Uterus (tissue), 4 donors: Measurements from ENCODE around the gene MSS51. TPM values are rescaled to one million over a fixed set of nuclear protein-coding genes. Genes with fewer than 3 reads are reported as not detected.

ENCODE experiments used
- DNase-seq, 2 donors: peaks; one replicate each; pipeline ENCODE4 v3.0.0-alpha.2; 2019 to 2020
- H3K27ac ChIP-seq, 2 donors: fragments of 200-600 bp; sonication (generic); 1 replicate in 1 of 2; 2 replicates in 1 of 2; pipeline ENCODE4 v1.5.1; 2016 to 2018
- H3K27me3 ChIP-seq, 2 donors: fragments of 200-600 bp; sonication (generic); one replicate each; pipeline ENCODE4 v1.5.1; 2018 to 2019; ENCODE audit warnings: control low read depth in 1 of 2
- H3K36me3 ChIP-seq, 2 donors: fragments of 200-600 bp; sonication (generic); one replicate each; pipeline ENCODE4 v1.5.1; 2019; ENCODE audit warnings: control low read depth in 1 of 2
- H3K4me1 ChIP-seq, 2 donors: fragments of 200-600 bp; sonication (generic); one replicate each; pipeline ENCODE4 v1.5.1; 2018 to 2019; ENCODE audit warnings: control low read depth in 1 of 2
- H3K4me3 ChIP-seq, 2 donors: fragments of 200-600 bp; sonication (generic); 1 replicate in 1 of 2; 2 replicates in 1 of 2; pipeline ENCODE4 v1.5.1; 2018 to 2019; ENCODE audit warnings: mild to moderate bottlenecking in 1 of 2
- H3K9me3 ChIP-seq, 2 donors: fragments of 200-600 bp; sonication (generic); one replicate each; pipeline ENCODE4 v1.5.1; 2019; ENCODE audit warnings: control low read depth in 1 of 2
- POLR2A ChIP-seq, 2 donors: fragments of 450-650 bp; IDR thresholded peaks; one replicate each; pipeline ENCODE4 v1.6.1; 2016; ENCODE audit warnings: antibody characterized with exemption in 2 of 2, mild to moderate bottlenecking in 1 of 2, moderate library complexity in 1 of 2
- intact Hi-C: fragments of 100-400 bp; cut with DNase I; formaldehyde crosslinking; loops from one replicate; pipeline ENCODE4 v1.15.1; 2023; ENCODE audit warnings: low total_unique reads
- total RNA-seq, 4 donors: library from RNA; depleted of rRNA in 3 of 4; stranded (reverse); fragments of >200 nt in 3 of 4; gene quantifications; one replicate each; pipeline versions ENCODE4 v1.1.0 to v1.2.4, GENCODE V29; 2014 to 2023
- TF ChIP-seq, protein P1 (sequence below), 4 experiments: fragments of 200-600 bp in 2 of 4; fragments of 450-650 bp in 2 of 4; sonication (generic) in 2 of 4; IDR thresholded peaks; one replicate each; pipeline ENCODE4 v1.5.1; 2016 to 2019; ENCODE audit warnings: antibody characterized with exemption in 4 of 4, mild to moderate bottlenecking in 2 of 4, moderate library complexity in 1 of 4
- donor health status: DM: yes; HTN: yes; CAD: no.

MSS51 gene
- total RNA-seq, 4 donors from 2014 or later, result 0.51 to 7.3 (median 5.5) TPM; not detected in 1

DNA sequence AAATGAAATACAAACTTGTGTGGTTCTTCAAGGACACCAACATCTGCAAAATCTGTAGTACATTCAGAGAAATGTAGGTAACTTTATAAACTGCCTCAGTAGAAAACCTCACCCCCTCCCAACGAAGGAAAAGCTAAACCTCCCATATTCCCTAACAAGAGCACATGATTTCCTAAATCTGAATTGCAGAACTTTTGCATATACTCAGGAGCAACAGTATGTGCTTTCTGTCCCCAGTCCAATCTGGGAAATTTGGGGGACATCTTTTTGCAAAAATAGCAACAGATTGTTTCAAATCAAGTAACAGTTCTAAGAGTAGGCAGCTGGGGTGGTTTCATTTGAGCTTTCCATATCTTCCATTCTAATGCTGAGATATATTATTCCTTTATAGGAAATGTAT is 15.8 kb upstream of the MSS51 start:
- Histone ChIP-seq H3K4me3 (no peak overlapping the region), H3K4me1 (no peaks in the 10 kb centered on the region), H3K27me3 (no peaks in the 10 kb centered on the region), H3K36me3 (no peaks in the 10 kb centered on the region), H3K27ac (no peak overlapping the region), H3K9me3 (no peaks in the 10 kb centered on the region)
- TF ChIP-seq, protein P1, sequence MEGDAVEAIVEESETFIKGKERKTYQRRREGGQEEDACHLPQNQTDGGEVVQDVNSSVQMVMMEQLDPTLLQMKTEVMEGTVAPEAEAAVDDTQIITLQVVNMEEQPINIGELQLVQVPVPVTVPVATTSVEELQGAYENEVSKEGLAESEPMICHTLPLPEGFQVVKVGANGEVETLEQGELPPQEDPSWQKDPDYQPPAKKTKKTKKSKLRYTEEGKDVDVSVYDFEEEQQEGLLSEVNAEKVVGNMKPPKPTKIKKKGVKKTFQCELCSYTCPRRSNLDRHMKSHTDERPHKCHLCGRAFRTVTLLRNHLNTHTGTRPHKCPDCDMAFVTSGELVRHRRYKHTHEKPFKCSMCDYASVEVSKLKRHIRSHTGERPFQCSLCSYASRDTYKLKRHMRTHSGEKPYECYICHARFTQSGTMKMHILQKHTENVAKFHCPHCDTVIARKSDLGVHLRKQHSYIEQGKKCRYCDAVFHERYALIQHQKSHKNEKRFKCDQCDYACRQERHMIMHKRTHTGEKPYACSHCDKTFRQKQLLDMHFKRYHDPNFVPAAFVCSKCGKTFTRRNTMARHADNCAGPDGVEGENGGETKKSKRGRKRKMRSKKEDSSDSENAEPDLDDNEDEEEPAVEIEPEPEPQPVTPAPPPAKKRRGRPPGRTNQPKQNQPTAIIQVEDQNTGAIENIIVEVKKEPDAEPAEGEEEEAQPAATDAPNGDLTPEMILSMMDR (IDR thresholded peaks at IDR 0.05), result no peak
- no peak for TF ChIP-seq POLR2A (IDR thresholded peaks at IDR 0.05)
- DNase-seq, result no peak
- intact Hi-C loops, result no loop called here

GRCh38 chr10:73448384-73448783 is 15.0 kb upstream of the MSS51 start:
- intact Hi-C loops, result no loop called here
- H3K36me3 ChIP-seq, result no peaks in the 10 kb centered on the region
- TF ChIP-seq, protein P1 (IDR thresholded peaks at IDR 0.05), result no peak
- no peak for TF ChIP-seq POLR2A (IDR thresholded peaks at IDR 0.05)
- H3K9me3 ChIP-seq, result no peaks in the 10 kb centered on the region
- no peaks in the 10 kb centered on the region for H3K27me3 ChIP-seq
- H3K4me3 ChIP-seq, result no peak overlapping the region
- no peak overlapping the region for H3K27ac ChIP-seq
- no peak for DNase-seq
- H3K4me1 ChIP-seq, result no peaks in the 10 kb centered on the region

DNA sequence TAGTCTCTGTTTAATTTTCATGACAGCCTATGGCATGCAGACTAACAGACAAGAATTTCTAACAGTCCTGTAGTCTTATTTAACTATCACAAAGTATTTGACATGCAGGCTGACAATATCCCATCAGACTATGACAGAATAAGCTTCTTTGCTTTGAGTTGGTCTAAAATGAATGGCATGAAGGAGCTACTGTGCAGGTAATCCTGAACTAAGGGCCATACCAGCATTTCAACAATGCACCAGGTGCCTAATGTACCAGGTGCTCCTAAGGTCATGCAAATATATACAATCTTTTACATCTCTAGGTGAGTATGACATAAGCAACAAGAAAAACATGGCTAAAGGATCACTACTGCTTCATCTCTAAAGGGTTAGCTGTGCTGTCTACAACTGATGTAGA is 13.6 kb upstream of the MSS51 start:
- DNase-seq, result no peak
- TF ChIP-seq, protein P1 (IDR thresholded peaks at IDR 0.05), result no peak
- no peak for TF ChIP-seq POLR2A (IDR thresholded peaks at IDR 0.05)

GRCh38 chr10:73444457-73444856 is 11.1 kb upstream of the MSS51 start:
- no peak for TF ChIP-seq POLR2A (IDR thresholded peaks at IDR 0.05)
- TF ChIP-seq, protein P1 (IDR thresholded peaks at IDR 0.05), result no peak
- Histone ChIP-seq H3K27ac (no peak overlapping the region), H3K36me3 (no peaks in the 10 kb centered on the region), H3K4me1 (no peaks in the 10 kb centered on the region), H3K4me3 (no peak overlapping the region), H3K27me3 (no peaks in the 10 kb centered on the region), H3K9me3 (no peaks in the 10 kb centered on the region)
- DNase-seq, result no peak
- intact Hi-C loops, result no loop called here

More for the DNA sequence above, 13.6 kb upstream of the MSS51 start:
- Histone ChIP-seq H3K36me3 (no peaks in the 10 kb centered on the region), H3K4me1 (no peaks in the 10 kb centered on the region), H3K9me3 (no peaks in the 10 kb centered on the region), H3K4me3 (no peak overlapping the region), H3K27me3 (no peaks in the 10 kb centered on the region), H3K27ac (no peak overlapping the region)
- intact Hi-C loops, result no loop called here

DNA sequence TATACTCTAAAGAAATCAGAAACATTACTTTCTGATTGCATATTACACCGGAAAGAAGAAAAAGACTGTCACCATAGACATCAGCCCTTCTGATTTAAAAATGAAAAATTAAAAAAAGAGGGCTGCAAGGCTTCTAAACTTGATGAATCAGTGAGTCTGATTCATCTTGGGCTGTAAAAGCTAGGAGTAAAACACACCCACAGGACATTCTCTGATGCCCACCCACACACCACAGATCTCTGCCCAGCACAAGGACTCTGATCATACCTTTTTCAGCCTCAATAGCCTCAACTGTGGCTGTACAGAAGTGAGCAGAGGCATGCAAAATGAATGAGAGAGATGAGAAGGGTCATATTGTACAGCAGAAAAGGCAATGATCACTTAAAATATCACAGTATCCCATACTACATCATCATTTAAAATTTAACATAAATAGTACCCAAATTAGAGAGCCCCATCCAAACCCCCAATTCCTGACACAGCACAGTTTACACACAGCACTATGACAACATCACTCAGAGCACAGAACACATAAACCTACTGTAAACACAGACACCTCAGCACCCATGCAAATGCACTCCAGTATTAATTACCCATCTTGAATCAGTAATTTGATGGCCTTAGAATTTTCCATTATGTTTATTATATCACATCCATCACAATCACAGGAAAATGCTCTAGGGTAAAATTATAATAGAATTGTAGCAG is 6.4 kb upstream of the MSS51 start:
- Histone ChIP-seq H3K36me3 (no peaks in the 10 kb centered on the region), H3K4me1 (no peaks in the 10 kb centered on the region)

More for the DNA sequence above, 6.4 kb upstream of the MSS51 start:
- intact Hi-C loops, result no loop called here
- Histone ChIP-seq H3K27ac (no peak overlapping the region), H3K27me3 (no peaks in the 10 kb centered on the region), H3K4me3 (no peak overlapping the region), H3K9me3 (no peaks in the 10 kb centered on the region)
- DNase-seq, result no peak
- no peak for TF ChIP-seq POLR2A (IDR thresholded peaks at IDR 0.05)
- TF ChIP-seq, protein P1 (IDR thresholded peaks at IDR 0.05), result no peak
